Endothelial cell of umbilical vein (primary cell): ENCODE measurements around the gene PRKCB. TPM values are rescaled to one million over a fixed set of nuclear protein-coding genes. Genes with fewer than 3 reads are reported as not detected.

Experiments used
- BruUV-seq: library from RNA; stranded (reverse); fragments of 400-500 nt; replicated peaks from 2 replicates; lab custom pipeline; 2021; lab: Mats Ljungman, UMichigan
- CTCF ChIA-PET: fragments of 300-600, 350-600 bp; sonication (Branson Sonifier 250); formaldehyde crosslinking; loops from one replicate; lab custom pipeline; 2021; ENCODE audit warnings: antibody characterized with exemption, inconsistent platforms; lab: Charles Lee
- POLR2A ChIA-PET: fragments of 300-600, 350-600 bp; sonication (Branson Sonifier 250); formaldehyde crosslinking; loops from one replicate; lab custom pipeline; 2021; ENCODE audit warnings: antibody characterized with exemption, inconsistent platforms; lab: Charles Lee
- DNase-seq: peaks from one replicate; pipeline ENCODE4 v3.0.0-alpha.2; 2011; ENCODE audit warnings: low read depth, low spot score
- FAIRE-seq: peaks from 2 replicates; lab custom pipeline; 2011; peaks lifted over from hg19 to GRCh38; lab: Jason Lieb, UNC
- H2AFZ ChIP-seq: 2 replicates; pipeline ENCODE4 v1.6.0; 2012; ENCODE audit warnings: low read depth, low read length, control low read depth, inconsistent platforms
- H3K27ac ChIP-seq: 2 replicates; pipeline ENCODE4 v1.5.1; 2011; ENCODE audit warnings: low read depth, mild to moderate bottlenecking, control low read depth, low read length, moderate library complexity; ENCODE audit not compliant: insufficient read depth
- H3K27me3 ChIP-seq, 2 experiments: 2 replicates each; pipeline versions ENCODE4 v1.6.0 to v1.6.1; 2011; ENCODE audit warnings: low read length in 2 of 2, mixed read lengths in 1 of 2; ENCODE audit not compliant: control insufficient read depth in 2 of 2, insufficient read depth in 2 of 2
- H3K36me3 ChIP-seq, 2 experiments: 2 replicates in 1 of 2; 3 replicates in 1 of 2; pipeline ENCODE4 v1.5.1; 2011; ENCODE audit warnings: low read length in 2 of 2, mild to moderate bottlenecking in 1 of 2, moderate library complexity in 1 of 2; ENCODE audit not compliant: control insufficient read depth in 2 of 2, insufficient read depth in 2 of 2; ENCODE audit errors: extremely low read depth in 1 of 2
- H3K4me1 ChIP-seq: 3 replicates; pipeline ENCODE4 v1.5.1; 2011; ENCODE audit warnings: mild to moderate bottlenecking, low read length; ENCODE audit not compliant: control insufficient read depth, insufficient read depth; ENCODE audit errors: extremely low read depth
- H3K4me2 ChIP-seq: 2 replicates; pipeline ENCODE4 v1.6.1; 2011; ENCODE audit warnings: low read length, control low read depth, mixed read lengths; ENCODE audit not compliant: insufficient read depth
- H3K4me3 ChIP-seq, 3 experiments: fragments of 200-600 bp in 1 of 3; sonication (generic), shearing (Covaris generic) in 1 of 3; replicated peaks in 1 of 3; 2 replicates each; pipeline ENCODE4 v1.5.1; 2011 to 2016; ENCODE audit warnings: control low read depth in 3 of 3, low read length in 3 of 3, mild to moderate bottlenecking in 2 of 3, inconsistent platforms in 1 of 3, low read depth in 1 of 3, moderate library complexity in 1 of 3; ENCODE audit not compliant: insufficient read depth in 1 of 3
- H3K79me2 ChIP-seq: 2 replicates; pipeline ENCODE4 v1.6.0; 2012; ENCODE audit warnings: low read length, inconsistent platforms; ENCODE audit not compliant: control insufficient read depth, insufficient read depth
- H3K9ac ChIP-seq: replicated peaks from 2 replicates; pipeline ENCODE3; 2011; ENCODE audit warnings: low read length, control low read depth; ENCODE audit not compliant: insufficient read depth; ENCODE audit errors: extremely low read depth
- H3K9me1 ChIP-seq: replicated peaks from 3 replicates; pipeline ENCODE4 v1.6.0; 2011; ENCODE audit warnings: mild to moderate bottlenecking, low read length; ENCODE audit not compliant: control insufficient read depth, insufficient read depth; ENCODE audit errors: extremely low read depth
- H3K9me3 ChIP-seq: replicated peaks from 2 replicates; pipeline ENCODE4 v1.5.1; 2012; ENCODE audit warnings: low read length, inconsistent platforms; ENCODE audit not compliant: control insufficient read depth, insufficient read depth
- H4K20me1 ChIP-seq: replicated peaks from 2 replicates; pipeline ENCODE3; 2011; ENCODE audit warnings: mild to moderate bottlenecking, low read length; ENCODE audit not compliant: control insufficient read depth, insufficient read depth; ENCODE audit errors: extremely low read depth
- CTCF ChIP-seq, 2 donors: IDR thresholded peaks; 1 replicate in 1 of 2; 2 replicates in 1 of 2; pipeline ENCODE4 v1.5.1; 2011; ENCODE audit warnings: low read length in 2 of 2, mild to moderate bottlenecking in 2 of 2, moderate library complexity in 2 of 2, control low read depth in 1 of 2, inconsistent platforms in 1 of 2, low read depth in 1 of 2; ENCODE audit not compliant: insufficient read depth in 1 of 2; ENCODE audit errors: extremely low read depth in 1 of 2
- EZH2 ChIP-seq: IDR thresholded peaks from 2 replicates; pipeline ENCODE4 v1.6.1; 2012; ENCODE audit warnings: borderline replicate concordance, low read depth, mild to moderate bottlenecking, moderate library complexity, low read length, inconsistent platforms; ENCODE audit not compliant: severe bottlenecking
- FOS ChIP-seq: IDR thresholded peaks from 2 replicates; pipeline ENCODE4 v1.6.1; 2011; ENCODE audit warnings: mild to moderate bottlenecking, low read length, moderate library complexity, borderline replicate concordance; ENCODE audit not compliant: insufficient read depth
- GATA2 ChIP-seq: IDR thresholded peaks from 2 replicates; pipeline ENCODE4 v1.7.0; 2011; ENCODE audit warnings: low read depth, mild to moderate bottlenecking, moderate library complexity, mixed read lengths, low read length; ENCODE audit not compliant: insufficient read length, insufficient read depth
- JUN ChIP-seq: IDR thresholded peaks from 2 replicates; pipeline ENCODE4 v1.6.1; 2011; ENCODE audit warnings: borderline replicate concordance, low read depth; ENCODE audit not compliant: insufficient read length, insufficient read depth
- MAX ChIP-seq: IDR thresholded peaks from 2 replicates; pipeline ENCODE4 v1.6.1; 2011; ENCODE audit not compliant: insufficient read depth, insufficient read length
- MYC ChIP-seq: IDR thresholded peaks from one replicate; pipeline ENCODE4 v1.6.1; 2011; ENCODE audit warnings: mild to moderate bottlenecking, low read depth, low read length
- POLR2AphosphoS5 ChIP-seq: IDR thresholded peaks from 2 replicates; pipeline ENCODE4 v1.6.1; 2012; ENCODE audit warnings: low read depth, mild to moderate bottlenecking, control low read depth, low read length, moderate library complexity; ENCODE audit not compliant: insufficient read depth
- dilution Hi-C: fragments of 300-500 bp; cut with MboI; formaldehyde crosslinking; loops from one replicate; pipeline ENCODE4 v1.15.0; 2019; ENCODE audit warnings: low sequenced_read_pairs; ENCODE audit not compliant: extremely low pct_ligation_motif_present
- intact Hi-C: fragments of 100-400 bp; cut with micrococcal nuclease; formaldehyde crosslinking; loops from one replicate; pipeline ENCODE4 v1.10.0; 2022
- polyA plus RNA-seq, 4 experiments: library from polyadenylated mRNA; depleted of rRNA in 3 of 4; stranded (reverse) in 3 of 4; unstranded in 1 of 4; fragments of >200 nt; gene quantifications; 2 replicates each; pipeline versions ENCODE4 v1.2.1 to v1.2.3, GENCODE V29; 2011 to 2012; ENCODE audit warnings: missing spikeins in 1 of 4
- total RNA-seq: library from RNA; stranded (reverse); gene quantifications from 2 replicates; pipeline ENCODE4 v1.2.3, GENCODE V29; 2021

The PRKCB gene
- total and polyA plus RNA-seq, 2 donors (not counting 3 experiments of a cell fraction or from before 2014, with no cell fraction given), result 0.01 TPM; not detected in 1

- H3K27me3 ChIP-seq, result no peaks in the 10 kb centered on the region
- POLR2A ChIA-PET, result no interaction called here
- TF ChIP-seq GATA2 (no peak), MYC (no peak), EZH2 (no peak)
- no peaks in the 10 kb centered on the region for H3K4me1 ChIP-seq
- CTCF ChIA-PET, result no interaction called here
- intact Hi-C loops (no loop called here), dilution Hi-C loops (no loop called here)
- no peaks in the 10 kb centered on the region for H3K9me1 ChIP-seq
- H3K79me2 ChIP-seq, result no peaks in the 10 kb centered on the region
- H2AFZ ChIP-seq, result no peak overlapping the region
- H3K9ac ChIP-seq, result no peak overlapping the region
- BruUV-seq, result no TSS peak
- H3K27ac ChIP-seq, result no peak overlapping the region
- H3K36me3 ChIP-seq, result no peaks in the 10 kb centered on the region
- H3K4me2 ChIP-seq, result no peak overlapping the region
- no peaks in the 10 kb centered on the region for H3K9me3 ChIP-seq
- no peak for DNase-seq
- H4K20me1 ChIP-seq, result no peaks in the 10 kb centered on the region
- no peak for FAIRE-seq
- no peak overlapping the region for H3K4me3 ChIP-seq
Measured at GRCh38 chr16:23902034-23902747, 66.4 kb downstream of the PRKCB start.

DNA sequence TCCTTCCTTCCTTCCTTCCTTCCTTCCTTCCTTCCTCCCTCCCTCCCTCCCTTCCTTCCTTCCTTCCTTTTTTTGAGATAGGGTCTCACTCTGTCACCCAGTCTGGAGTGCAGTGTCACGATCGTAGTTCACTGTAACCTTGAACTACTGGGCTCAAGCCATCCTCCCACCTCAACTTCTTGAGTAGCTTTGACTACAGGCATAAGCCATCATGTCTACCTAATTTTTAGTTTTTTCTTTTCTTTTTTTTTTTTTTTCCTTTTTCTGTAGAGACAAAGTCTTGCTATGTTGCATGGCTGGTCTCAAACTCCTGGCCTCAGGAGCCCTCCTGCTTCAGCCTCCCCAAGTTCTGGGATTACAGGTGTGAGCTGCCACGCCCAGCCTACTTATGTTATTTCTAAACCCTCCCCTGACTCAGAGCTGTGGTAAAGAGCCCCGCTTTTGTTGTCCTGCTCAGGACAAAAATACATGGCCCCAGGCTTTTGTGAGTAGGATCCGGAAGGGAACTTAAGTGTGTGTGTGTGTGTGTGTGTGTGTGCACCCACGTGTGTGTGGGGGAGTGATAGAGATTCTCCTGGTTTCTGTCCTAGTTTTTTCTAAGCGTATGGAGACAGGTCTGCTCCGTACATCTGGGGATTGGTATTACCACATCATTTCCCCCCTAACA is 67.1 kb downstream of the PRKCB start:
- DNase-seq (no peak), FAIRE-seq (no peak)
- BruUV-seq, result no TSS peak
- Histone ChIP-seq H4K20me1 (no peaks in the 10 kb centered on the region), H3K9ac (no peak overlapping the region), H3K4me3 (no peak overlapping the region), H3K36me3 (no peaks in the 10 kb centered on the region), H3K79me2 (no peaks in the 10 kb centered on the region), H3K9me1 (no peaks in the 10 kb centered on the region), H2AFZ (no peak overlapping the region), H3K4me1 (no peaks in the 10 kb centered on the region), H3K27ac (no peak overlapping the region), H3K27me3 (no peaks in the 10 kb centered on the region), H3K9me3 (no peaks in the 10 kb centered on the region), H3K4me2 (no peak overlapping the region)
- dilution Hi-C loops, result no loop called here
- TF ChIP-seq MAX, result no peak
- no peak for TF ChIP-seq MYC
- no peak for TF ChIP-seq GATA2
- TF ChIP-seq EZH2, result no peak
- no peak for TF ChIP-seq FOS
- no peak for TF ChIP-seq JUN
- TF ChIP-seq POLR2AphosphoS5, result no peak
- TF ChIP-seq CTCF (IDR thresholded peaks at IDR 0.05; ENCODE audit: extremely low read depth in 1 of 2, insufficient read depth in 1 of 2, low read depth in 1 of 2, low read length in 2 of 2), result no peak
- intact Hi-C loops, result no loop called here
- CTCF ChIA-PET, result no interaction called here
- POLR2A ChIA-PET, result no interaction called here
